CD1c-positive myeloid dendritic cell (primary cell): Measurements from ENCODE around the gene TMEM147.
A peak's percentile ranks its signal among the peaks of the same experiment; 100 is the strongest.

ENCODE experiments used
- DNase-seq: peaks from one replicate; pipeline ENCODE4 v3.0.0-alpha.2; 2016; ENCODE audit errors: extremely low spot score

TMEM147 gene

DNA sequence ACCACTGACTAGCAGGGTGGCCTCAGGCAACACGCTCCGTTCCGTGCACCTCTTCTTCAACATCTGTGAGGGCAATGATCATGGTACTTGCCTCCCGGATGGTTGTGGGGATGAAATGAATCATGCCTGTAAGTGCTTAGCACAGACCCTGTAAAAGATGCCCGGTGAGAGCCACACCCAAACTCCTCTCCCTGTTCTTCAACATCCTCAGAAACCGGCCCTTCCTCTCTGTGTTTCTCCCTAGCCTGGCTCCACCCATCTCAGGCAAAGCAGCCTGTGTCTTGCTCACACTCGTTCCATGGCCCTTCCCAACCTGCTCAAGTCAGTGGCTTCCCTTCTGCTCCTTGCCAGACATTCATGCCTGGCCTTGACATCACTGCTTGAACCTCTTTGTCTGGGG, 26.1 kb upstream of the TMEM147 start:
- no peak for DNase-seq

DNA sequence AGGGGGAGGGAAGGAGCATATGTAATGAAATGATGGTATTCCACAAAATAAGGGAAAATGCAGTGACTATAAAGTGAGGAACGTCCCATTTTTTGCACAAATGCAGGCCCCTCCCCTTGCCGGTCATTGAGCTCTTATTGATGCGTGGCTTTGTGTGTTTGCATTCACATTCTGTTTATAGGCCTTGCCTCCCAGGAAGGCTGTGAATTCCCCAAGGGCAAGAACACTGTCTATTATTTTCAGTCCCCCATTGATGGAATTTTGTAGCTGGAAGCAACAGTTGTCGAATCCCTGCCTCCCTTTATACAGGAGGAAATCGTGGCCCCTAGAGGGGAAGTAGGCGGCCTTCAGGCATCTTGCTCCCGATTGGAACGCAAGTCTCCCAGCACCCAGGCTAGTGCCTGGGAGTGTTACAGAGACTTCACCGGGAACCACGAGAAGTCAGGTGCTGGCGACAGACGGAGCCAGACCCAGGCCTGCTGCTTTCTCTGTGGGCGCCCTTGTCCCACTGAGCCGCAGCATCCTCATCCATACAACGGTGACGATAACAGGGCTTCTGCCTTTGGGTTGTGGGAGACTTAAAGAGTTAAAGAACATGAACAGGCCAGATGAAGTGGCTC, 24.2 kb upstream of the TMEM147 start:
- DNase-seq, result no peak

DNA sequence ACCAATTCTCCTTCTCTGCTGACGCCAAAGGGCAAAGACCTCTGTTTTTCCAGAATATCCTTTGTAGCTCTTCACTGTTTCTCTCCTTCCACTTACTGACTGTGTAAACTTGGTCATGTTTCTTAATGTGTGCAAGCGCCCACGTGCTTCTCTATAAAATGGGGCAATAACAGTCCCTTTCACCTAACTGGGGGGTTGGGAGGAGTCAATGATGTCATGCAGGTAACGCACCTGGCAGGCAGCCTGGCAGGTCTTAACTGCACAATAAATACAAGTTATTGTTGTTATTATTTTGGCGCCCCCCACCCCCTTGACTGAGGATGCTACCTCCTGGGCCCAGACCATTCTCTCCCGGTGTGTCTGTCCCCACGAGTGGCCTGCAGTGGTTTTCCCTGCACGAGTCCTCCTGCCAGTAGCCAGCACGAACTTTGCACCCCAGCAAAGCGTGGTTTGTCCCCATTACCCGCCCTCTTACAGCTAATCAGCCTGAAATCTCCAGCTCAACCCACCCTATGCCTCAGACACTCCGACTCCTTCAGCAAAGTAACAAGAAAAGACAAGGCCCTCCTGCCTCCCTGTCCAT, 22.6 kb upstream of the TMEM147 start:
- no peak for DNase-seq

DNA sequence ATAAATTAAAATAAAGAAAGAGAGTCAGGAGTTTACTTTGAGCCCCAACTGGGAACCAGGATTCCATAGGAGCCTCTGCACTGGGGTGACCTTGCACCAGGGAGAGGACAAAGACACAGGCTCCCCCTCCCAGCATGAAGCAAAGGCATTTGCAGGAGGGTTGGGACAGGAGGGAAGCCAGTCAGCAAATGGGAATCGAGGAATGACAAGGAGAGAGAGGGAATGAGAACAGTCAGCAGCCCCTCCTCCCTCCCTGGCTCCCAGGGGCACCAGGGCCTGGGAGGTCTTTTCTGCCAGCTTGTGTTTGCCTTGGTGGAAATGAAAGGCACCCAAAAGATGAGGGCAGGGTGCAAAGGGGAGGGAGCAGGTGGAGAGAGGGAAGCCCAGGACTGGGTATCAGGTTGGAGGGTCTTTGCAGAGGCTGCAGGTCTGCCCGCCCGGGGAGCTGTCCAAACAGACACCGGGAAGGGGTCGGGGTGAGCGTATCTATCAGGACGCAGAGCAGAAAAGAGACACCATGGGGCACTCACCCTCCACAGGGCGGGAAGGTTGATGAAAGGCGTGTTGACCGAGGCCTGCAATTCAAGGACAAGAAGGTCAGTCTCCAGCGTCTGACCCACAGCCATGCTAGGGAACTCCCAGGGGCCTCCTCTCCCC, 21.1 kb upstream of the TMEM147 start:
- no peak for DNase-seq

DNA sequence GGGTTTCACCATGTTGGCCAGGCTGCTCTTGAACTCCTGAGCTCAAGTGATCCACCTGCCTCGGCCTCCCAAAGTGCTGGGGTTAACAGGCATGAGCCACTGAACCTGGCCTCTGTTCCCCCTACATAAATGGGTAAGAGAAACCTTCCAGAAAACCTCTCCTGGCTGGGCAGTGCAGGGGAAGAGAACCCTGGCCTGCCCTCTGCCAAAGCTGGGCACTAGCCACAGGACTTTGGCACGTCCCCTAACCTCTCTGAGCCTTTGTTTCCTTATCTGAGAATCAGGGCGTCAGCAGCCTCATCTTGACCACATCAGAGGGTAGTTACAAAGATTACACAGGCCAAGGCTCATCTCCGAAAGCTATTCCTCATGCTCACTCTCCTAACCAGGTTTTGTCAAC, 19.6 kb upstream of the TMEM147 start:
- no peak for DNase-seq

DNA sequence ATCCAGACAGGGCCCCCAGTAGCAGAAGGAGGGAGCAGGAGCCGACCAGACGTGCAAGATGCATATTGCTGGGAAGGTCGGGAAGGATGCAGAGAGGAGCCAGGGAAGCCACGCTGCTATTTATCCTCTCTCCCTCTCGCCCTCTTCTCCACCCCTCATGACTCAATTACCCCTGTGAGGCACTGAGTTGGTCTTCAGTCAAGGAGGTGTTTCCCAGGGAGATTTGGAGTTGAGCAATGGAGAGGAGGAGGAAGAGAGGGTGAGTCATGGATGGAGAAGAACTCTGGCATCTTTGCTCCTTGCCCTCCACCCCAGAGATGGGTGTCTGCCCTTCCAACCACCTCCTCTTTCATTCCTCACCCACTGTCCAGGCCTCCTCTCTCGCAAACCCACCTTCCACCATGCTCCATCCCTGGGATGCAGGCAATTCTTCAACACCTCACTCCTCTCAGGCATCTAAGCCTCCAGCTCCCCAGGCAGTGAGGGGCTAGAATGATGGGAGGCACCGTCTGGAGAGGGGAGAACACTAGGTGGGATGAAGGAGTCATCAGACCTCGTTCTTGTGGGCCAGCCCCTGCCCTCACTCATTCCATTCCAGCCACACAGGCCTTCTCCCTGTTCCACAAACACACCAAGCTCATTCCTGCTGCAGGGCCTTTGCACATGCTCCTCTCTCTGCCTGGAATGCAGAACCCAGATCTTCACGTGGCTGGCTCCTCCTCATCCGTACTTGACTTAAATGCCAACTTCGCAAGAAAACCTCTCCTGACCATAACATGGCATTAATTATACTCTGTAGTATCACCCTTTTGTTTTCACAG, 17.0 kb upstream of the TMEM147 start, which contains the start of gene SBSN:
Gene SBSN, minus strand, starts transcription at position 94 of the 821 bp plus-strand sequence. Its CDS starts 30 bp downstream, at position 64.
- no peak for DNase-seq

DNA sequence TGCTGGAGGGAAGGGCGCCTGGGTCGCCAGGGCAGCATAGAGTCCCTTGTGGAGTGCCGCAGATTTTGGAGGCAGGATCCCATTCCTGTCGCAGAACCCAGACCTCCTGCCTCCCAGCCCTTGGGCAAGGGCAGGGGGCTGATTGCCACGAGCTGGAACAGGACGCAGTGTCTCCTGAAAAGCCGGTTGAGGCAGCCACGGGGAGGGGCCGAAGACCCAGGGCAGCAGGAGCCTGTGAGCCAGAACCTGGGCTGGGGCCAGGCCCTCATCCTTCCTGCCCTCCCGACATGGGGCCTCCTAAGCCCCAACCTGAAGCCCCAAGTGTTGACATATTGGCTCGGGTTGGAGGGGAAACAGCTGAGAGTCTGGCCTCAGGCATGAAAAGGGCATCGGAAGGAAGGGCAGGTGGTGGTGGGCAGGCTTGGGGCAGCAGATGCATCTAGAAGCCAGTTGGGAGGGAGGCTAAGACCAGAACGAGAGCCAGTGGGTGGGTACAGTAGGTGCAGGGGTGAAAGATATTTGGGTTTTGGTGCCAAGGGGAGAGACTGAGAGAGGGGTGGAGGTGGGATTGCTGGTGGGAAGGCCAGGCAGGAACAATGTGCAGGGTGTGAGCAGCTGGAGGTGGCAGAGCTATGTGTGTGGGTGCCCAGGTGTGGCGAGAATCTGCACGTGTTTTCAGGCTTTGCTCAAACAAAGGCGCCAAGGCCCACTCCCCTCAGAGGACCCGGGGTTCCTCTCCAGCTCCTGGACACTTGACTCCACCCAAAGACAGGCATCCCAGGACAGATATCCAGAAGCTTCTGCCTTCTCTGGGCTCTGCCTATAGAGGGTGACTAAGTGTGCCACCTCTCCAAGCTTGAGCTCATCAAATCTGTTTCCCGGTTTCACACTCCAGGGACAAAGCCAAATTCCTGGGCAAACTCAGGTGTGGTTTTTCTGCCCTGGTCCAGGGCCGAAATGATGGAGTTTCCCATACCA, 15.9 kb upstream of the TMEM147 start:
- no peak for DNase-seq

DNA sequence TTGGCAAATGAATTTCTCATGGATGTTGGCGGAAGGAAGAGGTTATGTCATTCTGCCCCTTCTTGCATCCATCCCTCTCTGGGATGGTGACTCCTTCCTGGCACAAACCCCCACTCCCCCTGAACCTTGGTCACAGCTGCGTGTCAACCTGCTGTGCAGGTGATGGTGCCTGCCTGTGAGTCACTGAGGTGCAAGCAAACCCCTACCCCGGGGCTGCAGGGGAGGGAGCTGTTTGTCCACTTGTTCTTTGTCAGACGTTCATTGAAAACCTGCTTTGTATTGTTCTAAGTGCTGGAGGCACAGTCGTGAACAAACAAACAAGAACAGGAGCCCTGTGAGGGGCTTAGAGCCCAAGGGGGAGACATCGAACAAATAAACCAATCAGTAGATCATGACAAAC, 14.1 kb upstream of the TMEM147 start:
- no peak for DNase-seq

DNA sequence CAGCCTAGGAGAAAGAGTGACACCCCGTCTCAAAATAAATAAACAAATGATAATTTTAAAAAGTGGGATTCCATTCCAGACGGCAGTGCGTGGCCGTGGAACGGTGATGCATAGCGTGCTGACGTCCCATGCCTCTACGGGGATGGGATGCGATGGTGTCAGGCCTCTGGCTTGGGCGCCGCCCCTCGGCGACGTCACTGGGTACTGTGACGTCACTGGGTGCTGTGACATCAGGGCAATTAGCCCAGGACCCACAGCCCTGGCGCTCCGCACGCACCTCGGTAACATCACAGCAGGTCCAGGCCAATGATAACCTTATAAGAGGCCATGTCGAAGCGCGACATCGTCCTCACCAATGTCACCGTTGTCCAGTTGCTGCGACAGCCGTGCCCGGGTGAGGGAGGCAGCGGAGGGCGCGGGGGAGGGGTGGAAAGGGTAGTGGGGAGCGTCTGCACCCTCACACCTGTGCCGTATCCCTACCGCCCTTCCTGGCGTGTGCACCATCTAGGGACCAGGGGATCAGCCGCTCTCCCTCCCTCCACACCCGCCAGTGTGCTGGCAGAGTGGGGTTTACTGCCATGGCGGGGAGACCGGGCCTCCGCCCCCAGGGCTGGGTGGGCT, 12.1 kb upstream of the TMEM147 start, which contains the start of gene GAPDHS:
Gene GAPDHS, plus strand, starts transcription at position 256 of the 621 bp plus-strand sequence. Its CDS starts 72 bp downstream, at position 328.
- no peak for DNase-seq

DNA sequence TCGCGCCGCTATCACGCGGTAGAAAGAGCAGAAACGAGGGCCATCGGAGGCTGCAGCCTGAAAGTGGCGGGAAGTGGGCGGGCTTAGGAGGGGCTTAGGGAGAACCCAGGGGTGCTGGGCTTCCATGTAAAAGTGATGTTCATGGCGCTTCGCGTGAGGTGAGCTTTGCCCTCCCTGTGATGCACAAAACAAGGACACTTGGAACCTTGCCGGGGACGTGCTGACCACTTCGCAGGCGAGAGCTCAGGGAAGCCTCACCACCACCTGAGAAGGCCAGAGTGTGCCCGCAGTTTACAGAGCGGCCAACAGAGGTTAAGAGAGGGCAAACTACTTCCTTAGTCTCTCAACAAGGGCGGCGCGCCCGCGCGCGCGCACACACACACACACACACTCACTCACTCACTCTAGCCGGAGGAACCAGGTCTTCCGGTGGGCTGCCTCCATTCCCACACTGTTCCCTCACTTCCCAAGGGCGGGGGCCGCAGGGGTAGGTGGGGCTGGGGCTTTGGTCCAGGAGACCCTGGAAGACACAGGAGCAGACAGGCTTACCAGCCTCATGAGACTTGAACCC, 11.5 kb upstream of the TMEM147 start:
- DNase-seq, result peak; percentile 39

DNA sequence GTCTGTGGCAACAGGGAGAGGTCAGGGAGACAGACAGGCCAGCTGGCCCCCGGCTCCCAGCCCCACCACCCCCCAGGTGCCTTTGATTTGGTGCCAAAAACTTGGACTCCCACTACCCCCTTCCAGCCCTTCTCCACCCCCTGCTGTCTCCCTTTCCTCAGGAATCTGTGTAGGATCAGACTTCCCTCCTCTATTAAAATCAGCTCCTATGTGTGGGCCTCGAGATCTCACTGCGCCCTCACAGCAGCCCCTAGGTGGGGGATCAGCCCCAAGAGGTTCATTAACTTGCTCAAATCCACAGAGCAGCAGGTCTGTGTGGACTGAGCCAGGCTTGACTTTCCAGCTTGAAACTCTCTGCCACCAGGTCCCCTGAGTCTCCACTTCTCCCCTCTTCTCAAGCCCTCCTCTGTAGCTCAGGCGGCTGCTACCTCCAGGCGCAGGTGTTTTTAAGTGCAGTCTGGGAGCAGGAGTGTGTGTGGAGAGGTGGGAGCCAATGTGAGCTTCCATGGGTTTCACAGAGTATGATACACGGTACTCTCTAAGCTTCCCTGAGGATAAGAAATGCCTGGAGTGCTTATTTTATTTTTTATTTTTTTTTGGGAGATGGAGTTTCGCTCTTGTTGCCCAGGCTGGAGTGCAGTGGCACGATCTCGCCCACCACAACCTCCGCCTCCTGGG, 10.5 kb upstream of the TMEM147 start:
- DNase-seq, result no peak

DNA sequence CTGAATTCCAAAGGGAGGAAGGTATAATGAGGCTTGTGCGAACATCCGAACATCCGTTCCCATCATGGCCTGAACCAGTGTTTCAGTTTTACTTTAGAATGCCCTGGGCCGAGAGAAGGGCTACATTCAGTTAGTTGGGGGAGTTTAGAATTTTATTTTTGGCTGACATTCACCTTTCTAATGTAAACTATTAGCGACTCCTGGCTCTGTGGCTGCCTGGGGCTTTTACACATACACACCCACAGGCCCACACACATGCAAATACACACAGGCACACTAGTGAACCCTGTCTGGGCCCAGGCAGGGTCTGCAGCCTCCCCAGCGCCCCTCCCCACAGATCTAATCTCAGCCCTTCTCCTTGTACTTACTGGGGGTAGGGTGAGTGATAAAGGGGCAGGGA, 6.1 kb upstream of the TMEM147 start:
- no peak for DNase-seq

DNA sequence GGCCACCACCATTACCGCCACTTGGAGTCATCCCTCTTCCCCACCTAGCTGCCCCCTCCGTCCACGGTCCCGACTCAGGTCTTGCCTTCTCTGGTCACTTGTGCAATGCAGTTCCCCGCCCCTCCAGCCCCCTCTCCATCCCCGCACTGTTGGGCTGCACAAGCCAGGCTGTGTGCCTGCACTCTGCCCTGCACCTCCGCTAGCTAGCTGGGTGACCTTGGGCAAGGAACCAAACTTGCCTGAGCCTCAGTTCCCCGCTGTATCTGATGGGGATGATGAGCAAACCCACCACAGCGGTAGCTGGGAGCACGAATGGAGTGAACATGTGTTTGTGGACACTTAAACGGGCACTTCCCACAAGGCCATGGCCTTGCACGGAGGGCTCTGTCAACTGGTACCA, 5.6 kb upstream of the TMEM147 start:
- no peak for DNase-seq

DNA sequence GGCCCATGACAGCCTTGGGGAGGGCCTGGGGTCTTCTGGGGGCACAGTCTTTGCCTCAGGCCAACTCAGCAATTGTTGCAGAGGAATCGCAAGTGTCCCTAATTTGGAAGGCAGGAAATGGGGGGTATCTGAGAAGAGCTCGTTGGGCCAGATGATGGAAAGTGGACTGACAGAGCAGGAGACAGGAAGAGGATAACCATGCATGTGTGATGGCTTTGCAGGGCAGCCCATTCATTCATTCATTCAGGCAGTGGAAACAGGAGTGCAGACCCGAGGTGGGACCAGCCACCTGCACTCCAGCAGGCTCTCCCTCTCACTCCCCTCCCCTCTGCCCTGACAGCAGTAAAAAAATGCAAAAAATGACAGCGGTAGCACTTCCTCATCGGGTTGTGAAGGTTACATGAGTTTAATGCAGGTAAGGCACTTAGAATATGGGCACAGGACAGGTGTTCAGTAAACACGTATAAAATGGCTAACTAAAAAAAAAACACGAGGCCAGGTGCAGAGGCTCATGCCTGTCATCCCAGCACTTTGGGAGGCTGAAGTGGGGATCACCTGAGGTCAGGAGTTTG, 5.0 kb upstream of the TMEM147 start:
- DNase-seq, result no peak

DNA sequence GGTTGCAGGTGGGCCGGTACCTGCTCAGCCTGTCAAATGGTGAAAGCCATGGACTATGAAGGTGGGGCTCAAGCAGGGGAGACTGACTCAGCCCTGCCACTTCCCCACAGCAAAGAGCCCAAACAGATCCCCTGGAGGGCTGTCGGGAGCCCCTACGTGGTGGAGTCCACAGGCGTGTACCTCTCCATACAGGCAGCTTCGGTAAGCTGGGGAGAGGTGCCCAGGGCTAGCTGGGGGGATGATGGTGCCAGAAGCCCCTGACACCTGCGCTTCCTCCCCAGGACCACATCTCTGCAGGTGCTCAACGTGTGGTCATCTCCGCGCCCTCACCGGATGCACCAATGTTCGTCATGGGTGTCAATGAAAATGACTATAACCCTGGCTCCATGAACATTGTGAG, 3.2 kb upstream of the TMEM147 start:
- DNase-seq, result no peak

DNA sequence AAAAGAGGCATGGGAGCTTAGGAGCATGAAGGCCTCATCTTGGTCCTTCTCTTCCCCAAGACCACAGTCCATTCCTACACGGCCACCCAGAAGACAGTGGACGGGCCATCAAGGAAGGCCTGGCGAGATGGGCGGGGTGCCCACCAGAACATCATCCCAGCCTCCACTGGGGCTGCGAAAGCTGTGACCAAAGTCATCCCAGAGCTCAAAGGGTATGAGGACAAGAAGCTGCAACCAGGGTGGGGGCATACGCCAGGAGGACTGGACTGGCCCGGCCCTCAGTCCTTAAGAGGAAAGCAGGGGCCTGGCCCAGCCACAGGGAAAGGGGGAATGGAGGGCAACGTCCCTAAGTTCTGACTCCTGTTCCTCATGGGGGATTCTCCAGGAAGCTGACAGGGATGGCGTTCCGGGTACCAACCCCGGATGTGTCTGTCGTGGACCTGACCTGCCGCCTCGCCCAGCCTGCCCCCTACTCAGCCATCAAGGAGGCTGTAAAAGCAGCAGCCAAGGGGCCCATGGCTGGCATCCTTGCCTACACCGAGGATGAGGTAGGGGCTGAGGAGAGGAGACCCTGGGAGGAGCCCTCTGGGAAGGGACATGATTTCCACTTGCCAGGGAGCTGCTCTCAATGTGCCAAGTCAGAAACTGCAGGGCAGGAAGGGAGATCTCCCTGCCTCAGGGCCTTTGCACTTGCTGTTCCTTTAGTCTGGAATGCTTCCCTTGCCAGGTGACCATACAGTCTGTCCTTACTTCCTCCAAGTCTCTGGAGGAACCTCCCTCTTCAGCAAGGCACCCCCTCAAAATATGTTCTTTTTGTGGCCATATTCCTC, 1.9 kb upstream of the TMEM147 start:
- no peak for DNase-seq

DNA sequence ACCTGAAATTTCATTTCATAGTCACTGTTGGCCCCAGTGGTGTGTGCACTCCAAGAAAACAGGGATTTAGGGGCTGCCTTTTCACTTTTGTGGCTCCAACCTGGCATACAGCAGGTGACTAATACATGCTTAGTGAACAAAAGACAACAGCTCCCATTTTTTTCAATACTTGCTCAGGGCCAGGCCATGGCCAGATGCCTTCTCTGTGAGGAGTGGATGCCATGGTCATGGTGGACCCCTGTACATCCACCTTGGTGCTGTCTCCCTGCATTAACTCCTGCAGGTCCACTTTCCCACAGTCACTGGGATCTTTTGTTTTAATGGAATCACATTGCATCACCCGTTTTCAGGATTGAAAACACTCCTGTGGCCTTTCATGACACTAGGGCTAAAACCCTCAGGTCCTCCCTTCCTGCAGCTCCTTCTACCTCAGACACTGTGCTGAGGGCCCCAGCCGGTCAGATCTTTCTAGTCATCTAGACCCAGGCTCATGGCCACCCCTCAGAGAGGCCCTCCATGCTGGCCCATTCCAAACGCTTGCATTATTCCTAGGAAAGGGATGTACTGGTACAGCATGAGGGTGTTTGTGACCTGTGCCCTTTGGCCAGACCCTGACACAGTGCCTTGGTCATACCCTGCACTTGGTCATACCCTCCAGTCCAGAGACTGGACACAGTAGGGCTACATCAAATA, 1.2 kb upstream of the TMEM147 start:
- DNase-seq, result no peak

DNA sequence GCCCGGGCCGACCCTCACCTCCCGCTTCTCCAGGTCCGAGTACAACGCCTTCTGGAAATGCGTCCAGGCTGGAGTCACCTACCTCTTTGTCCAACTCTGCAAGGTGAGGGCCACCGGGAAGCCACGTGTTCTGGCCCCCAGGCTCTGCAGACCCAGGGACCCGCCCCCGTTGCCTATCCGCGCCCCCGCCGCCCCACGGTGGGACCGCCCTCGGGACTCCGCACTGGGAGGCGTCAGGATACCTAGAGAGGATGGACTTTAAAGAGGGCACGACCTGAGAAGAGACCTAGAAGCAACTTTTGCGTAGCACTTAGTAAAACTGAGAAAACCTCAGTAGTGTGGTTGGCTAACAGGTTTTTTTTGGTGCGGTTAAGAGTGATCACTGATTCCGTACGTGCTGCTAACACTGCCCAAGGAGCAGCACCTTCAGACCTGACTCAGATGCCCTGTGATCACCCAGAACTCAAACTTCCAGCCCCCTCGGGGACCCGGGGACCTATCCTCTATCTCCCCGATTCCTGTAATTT, 492 bp downstream of the TMEM147 start:
- peak; percentile 12 for DNase-seq
